ENCODE data around the gene MYO5C. TPM values are rescaled to one million over a fixed set of nuclear protein-coding genes. Genes with fewer than 3 reads are reported as not detected.
"Not testable (repeated sequence)": the region's sequence is repeated elsewhere in the genome, so short reads cannot be mapped to it uniquely, and the experiment has no call there.

Gene MYO5C
- total RNA-seq, 1 experiment from 2014 or later, result 28.2 TPM

GRCh38 chr15:52171386-52171785 is 124.2 kb downstream of the MYO5C start:
- DNase-seq (ENCODE audit: low read depth, low spot score) (no peak), ATAC-seq (peak; percentile 60; the same call in 1 of the 2 replicates)
- H3K27me3 ChIP-seq (ENCODE audit: control insufficient read depth, insufficient read depth, low read length), result no peaks in the 10 kb centered on the region
- in situ Hi-C loops (cut with HindIII; ENCODE audit: low pct_unique_long_range_greater_than_20kb, low sequenced_read_pairs), result no loop called here
- ChIA-PET CTCF (no interaction called here), POLR2A (interaction anchor here (0.7 kb wide), 1 partner anchor 99 kb away, joined by 8 read pairs; no protein-coding TSS in a partner anchor)
- TF ChIP-seq SIN3A (IDR thresholded peaks at IDR 0.05; ENCODE audit: borderline replicate concordance, insufficient read depth, low read depth, low read length), result no peak
- TF ChIP-seq CTCF (IDR thresholded peaks at IDR 0.05), result no peak
- TF ChIP-seq POLR2AphosphoS5 (IDR thresholded peaks at IDR 0.05; ENCODE audit: low read depth, low read length), result no peak
- TF ChIP-seq REST (IDR thresholded peaks at IDR 0.05; ENCODE audit: insufficient read depth in 1 of 2, low read depth in 2 of 2, low read length in 1 of 2), result no peak
- TF ChIP-seq TCF7L2 (IDR thresholded peaks at IDR 0.05; ENCODE audit: low read depth, low read length), result no peak
- no peak overlapping the region for H3K27ac ChIP-seq (ENCODE audit: low read length)
- no TSS peak for BruUV-seq (replicated peaks)
- intact Hi-C loops (cut with micrococcal nuclease; ENCODE audit: unreplicated experiment), result no loop called here
- no peak overlapping the region for H3K4me3 ChIP-seq (ENCODE audit: low read depth in 2 of 2, low read length in 2 of 2)
- H3K4me1 ChIP-seq (ENCODE audit: control insufficient read depth, insufficient read depth, low read length), result no peaks in the 10 kb centered on the region
- no peaks in the 10 kb centered on the region for H3K36me3 ChIP-seq (ENCODE audit: control insufficient read depth, insufficient read depth, low read length)
- no peaks in the 10 kb centered on the region for H3K9me3 ChIP-seq (ENCODE audit: control insufficient read depth, insufficient read depth, low read depth, low read length)

- H3K27ac ChIP-seq (ENCODE audit: low read length); DNase-seq (ENCODE audit: low read depth, low spot score); BruUV-seq (replicated peaks); H3K4me1 ChIP-seq (ENCODE audit: control insufficient read depth, insufficient read depth, low read length); POLR2A ChIA-PET; CTCF ChIA-PET; ATAC-seq; intact Hi-C loops (cut with micrococcal nuclease; ENCODE audit: unreplicated experiment); H3K27me3 ChIP-seq (ENCODE audit: control insufficient read depth, insufficient read depth, low read length); H3K4me3 ChIP-seq (ENCODE audit: low read depth in 2 of 2, low read length in 2 of 2); in situ Hi-C loops (cut with HindIII; ENCODE audit: low pct_unique_long_range_greater_than_20kb, low sequenced_read_pairs); H3K9me3 ChIP-seq (ENCODE audit: control insufficient read depth, insufficient read depth, low read depth, low read length); H3K36me3 ChIP-seq (ENCODE audit: control insufficient read depth, insufficient read depth, low read length): not testable (repeated sequence)
Measured at GRCh38 chr15:52170199-52170598, 125.4 kb downstream of the MYO5C start.

- H3K36me3 ChIP-seq (ENCODE audit: control insufficient read depth, insufficient read depth, low read length); H3K9me3 ChIP-seq (ENCODE audit: control insufficient read depth, insufficient read depth, low read depth, low read length); H3K27ac ChIP-seq (ENCODE audit: low read length); intact Hi-C loops (cut with micrococcal nuclease; ENCODE audit: unreplicated experiment); H3K4me3 ChIP-seq (ENCODE audit: low read depth in 2 of 2, low read length in 2 of 2); CTCF ChIA-PET; POLR2A ChIA-PET; H3K27me3 ChIP-seq (ENCODE audit: control insufficient read depth, insufficient read depth, low read length); in situ Hi-C loops (cut with HindIII; ENCODE audit: low pct_unique_long_range_greater_than_20kb, low sequenced_read_pairs); BruUV-seq (replicated peaks); DNase-seq (ENCODE audit: low read depth, low spot score); ATAC-seq; H3K4me1 ChIP-seq (ENCODE audit: control insufficient read depth, insufficient read depth, low read length): not testable (repeated sequence)
Measured at GRCh38 chr15:52165494-52166131, 130.0 kb downstream of the MYO5C start.

All from Panc1 (cell line).